ENCODE measurements around the gene TTC9.

The TTC9 gene

DNA sequence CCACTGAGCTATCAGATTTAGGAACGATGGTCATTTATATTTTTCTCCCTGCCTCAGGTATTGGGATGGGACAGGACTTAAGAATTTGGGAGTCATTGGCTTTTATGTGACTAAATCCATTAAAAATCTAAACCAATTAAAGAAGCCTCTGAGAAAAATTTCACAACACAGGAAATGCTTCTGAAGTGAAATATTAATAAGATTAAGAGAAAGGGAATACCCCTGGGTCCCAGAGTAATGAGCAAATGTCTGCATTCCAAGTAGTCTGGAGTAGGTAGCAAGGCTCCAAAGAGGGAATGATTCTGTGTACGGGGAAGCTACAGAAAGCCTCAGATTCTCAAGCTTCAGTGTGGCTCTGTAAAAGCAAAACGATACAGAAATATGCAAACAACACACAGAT is 40.6 kb upstream of the TTC9 start:
- peak overlapping the region; percentile 93 for H3K4me3 ChIP-seq (ENCODE audit: control insufficient read depth, low read depth, low read length)
- no peak for TF ChIP-seq CTCF (IDR thresholded peaks at IDR 0.05; ENCODE audit: control insufficient read depth, insufficient read depth, low read depth, low read length, missing control alignments)
- DNase-seq (ENCODE audit: low read depth), result peak; percentile 10

GRCh38 chr14:70602254-70602653 is 39.5 kb upstream of the TTC9 start:
- DNase-seq (ENCODE audit: low read depth), result no peak
- TF ChIP-seq CTCF (IDR thresholded peaks at IDR 0.05; ENCODE audit: control insufficient read depth, insufficient read depth, low read depth, low read length, missing control alignments), result no peak
- no peak overlapping the region for H3K4me3 ChIP-seq (ENCODE audit: control insufficient read depth, low read depth, low read length)

DNA sequence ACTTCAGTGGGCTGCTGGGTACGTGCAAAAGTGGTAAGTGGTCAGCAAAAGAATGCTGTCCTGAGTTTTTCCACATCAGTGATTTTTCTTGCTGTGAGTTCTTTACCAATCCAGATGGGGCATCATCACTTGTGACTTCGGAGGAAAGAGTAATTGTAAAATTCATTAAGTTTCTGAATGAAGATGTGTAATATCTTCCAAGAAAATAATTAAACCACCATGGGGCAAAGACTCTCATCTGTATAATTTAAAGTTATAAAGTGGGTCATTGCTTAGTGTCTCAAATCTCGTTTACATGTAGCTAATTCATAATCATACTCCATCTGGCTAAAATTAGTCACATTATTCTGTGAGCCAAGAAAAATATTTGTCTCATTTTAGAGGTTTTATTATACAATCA is 30.5 kb upstream of the TTC9 start:
- no peak for DNase-seq (ENCODE audit: low read depth)
- no peak for TF ChIP-seq CTCF (IDR thresholded peaks at IDR 0.05; ENCODE audit: control insufficient read depth, insufficient read depth, low read depth, low read length, missing control alignments)
- no peak overlapping the region for H3K4me3 ChIP-seq (ENCODE audit: control insufficient read depth, low read depth, low read length)

- no peak for TF ChIP-seq CTCF (IDR thresholded peaks at IDR 0.05; ENCODE audit: control insufficient read depth, insufficient read depth, low read depth, low read length, missing control alignments)
Measured at GRCh38 chr14:70616646-70617045, 25.1 kb upstream of the TTC9 start.

GRCh38 chr14:70618314-70618713 is 23.4 kb upstream of the TTC9 start:
- TF ChIP-seq CTCF (IDR thresholded peaks at IDR 0.05; ENCODE audit: control insufficient read depth, insufficient read depth, low read depth, low read length, missing control alignments), result no peak
- no peak for DNase-seq (ENCODE audit: low read depth)
- no peak overlapping the region for H3K4me3 ChIP-seq (ENCODE audit: control insufficient read depth, low read depth, low read length)

More at GRCh38 chr14:70616646-70617045, 25.1 kb upstream of the TTC9 start:
- no peak for DNase-seq (ENCODE audit: low read depth)
- no peak overlapping the region for H3K4me3 ChIP-seq (ENCODE audit: control insufficient read depth, low read depth, low read length)

DNA sequence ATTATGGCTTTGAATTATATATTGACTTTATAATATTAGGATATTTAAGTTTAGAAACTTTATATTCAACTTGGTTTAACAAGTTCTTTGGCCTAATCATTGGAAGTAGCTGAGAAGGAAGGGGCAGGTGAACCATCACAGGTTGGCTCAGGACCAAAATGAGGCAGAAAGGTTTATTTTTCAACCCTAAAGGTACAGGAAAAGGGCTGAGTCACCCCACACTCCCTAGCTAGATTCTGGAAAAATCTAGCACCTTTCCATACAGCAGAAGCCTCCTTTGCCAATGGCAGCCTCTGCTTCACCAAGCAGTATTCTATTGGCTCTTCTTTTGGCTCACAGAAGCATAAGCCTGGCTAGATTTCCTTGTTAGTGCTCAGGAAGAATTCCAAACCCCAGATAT is 22.0 kb upstream of the TTC9 start:
- no peak for TF ChIP-seq CTCF (IDR thresholded peaks at IDR 0.05; ENCODE audit: control insufficient read depth, insufficient read depth, low read depth, low read length, missing control alignments)
- H3K4me3 ChIP-seq (ENCODE audit: control insufficient read depth, low read depth, low read length), result no peak overlapping the region
- DNase-seq (ENCODE audit: low read depth), result no peak

- peak; percentile 79 for TF ChIP-seq CTCF (IDR thresholded peaks at IDR 0.05; ENCODE audit: control insufficient read depth, insufficient read depth, low read depth, low read length, missing control alignments)
- no peak overlapping the region for H3K4me3 ChIP-seq (ENCODE audit: control insufficient read depth, low read depth, low read length)
- DNase-seq (ENCODE audit: low read depth), result no peak
Measured at GRCh38 chr14:70622111-70622712, 19.5 kb upstream of the TTC9 start.

All from AG09309 (cell line).